K562 (cell line): ENCODE results near the gene SIGLEC6. TPM values are rescaled to one million over a fixed set of nuclear protein-coding genes. Genes with fewer than 3 reads are reported as not detected.

Source experiments
- CBX8 ChIP-seq: fragments of 200-600 bp; sonication (generic); IDR thresholded peaks from 2 replicates; pipeline ENCODE4 v1.6.1; 2012; ENCODE audit warnings: borderline replicate concordance, mixed run types, low read depth, mild to moderate bottlenecking, moderate library complexity, mixed read lengths, low read length, control low read depth, inconsistent platforms; ENCODE audit not compliant: poor library complexity, severe bottlenecking; ENCODE audit errors: extremely low read depth
- ELF1 ChIP-seq: fragments of 200-800 bp; sonication (Bioruptor generic); IDR thresholded peaks from 2 replicates; pipeline ENCODE4 v1.6.1; 2016; ENCODE audit warnings: missing genetic modification characterization, missing compliant biosample characterization
- NFRKB ChIP-seq: fragments of 450-650 bp; IDR thresholded peaks from 2 replicates; pipeline ENCODE4 v1.6.1; 2016; ENCODE audit warnings: low read depth
- NR4A1 ChIP-seq, 2 experiments: fragments of 250-450 bp in 1 of 2; fragments of 450-650 bp in 1 of 2; sonication (Bioruptor Pico) in 1 of 2; IDR thresholded peaks; 2 replicates each; pipeline versions ENCODE4 v1.4.0 to v1.6.1; 2016 to 2020; ENCODE audit warnings: mild to moderate bottlenecking in 2 of 2, missing compliant biosample characterization in 1 of 2, missing genetic modification characterization in 1 of 2, moderate library complexity in 1 of 2
- POLR2B ChIP-seq: fragments of 450-650 bp; IDR thresholded peaks from 2 replicates; pipeline ENCODE4 v1.6.1; 2018; ENCODE audit warnings: low read depth; ENCODE audit not compliant: partially characterized antibody
- SOX6 ChIP-seq: fragments of 450-650 bp; IDR thresholded peaks from 2 replicates; pipeline ENCODE4 v1.6.1; 2014; ENCODE audit warnings: mild to moderate bottlenecking
- TAF7 ChIP-seq: fragments of 450-650 bp; IDR thresholded peaks from 2 replicates; pipeline ENCODE4 v1.6.1; 2016; ENCODE audit warnings: missing genetic modification characterization, missing compliant biosample characterization
- TOE1 ChIP-seq, 2 experiments: fragments of 450-650 bp in 1 of 2; sonication (generic) in 1 of 2; formaldehyde crosslinking in 1 of 2; IDR thresholded peaks; 2 replicates each; pipeline versions ENCODE4 v1.7.1 to v1.8.0; 2016 to 2022; ENCODE audit warnings: borderline replicate concordance in 2 of 2, mild to moderate bottlenecking in 2 of 2, antibody characterized with exemption in 1 of 2, inconsistent platforms in 1 of 2, low read depth in 1 of 2, missing genetic modification reagents in 1 of 2, moderate library complexity in 1 of 2
- polyA plus RNA-seq, 8 experiments: library from polyadenylated mRNA; depleted of rRNA in 4 of 8; stranded (reverse) in 5 of 8; unstranded in 3 of 8; fragments of >200 nt; fragmentation: Nextera tagmentation in 2 of 8; fragmentation: Illumina TruSeq in 1 of 8; extraction: Ambion mirVana in 2 of 8; extraction: Trizol in 1 of 8; gene quantifications; 2 replicates each; pipeline versions ENCODE4 v1.2.1 to v1.2.3, GENCODE V29; 2011 to 2014; ENCODE audit warnings: inconsistent platforms in 1 of 8, missing spikeins in 1 of 8
- total RNA-seq, 7 experiments: library from RNA; depleted of rRNA in 6 of 7; stranded (reverse); fragments of >200 nt in 6 of 7; fragmentation: Illumina TruSeq in 2 of 7; extraction: Trizol in 2 of 7; gene quantifications; 2 replicates each; pipeline versions ENCODE4 v1.2.1 to v1.2.3, GENCODE V29; 2011 to 2021; ENCODE audit warnings: low replicate concordance in 1 of 7
- TF ChIP-seq, protein P1 (sequence below): sonication (generic); formaldehyde crosslinking; IDR thresholded peaks from 2 replicates; pipeline ENCODE4 v1.8.0; 2022; ENCODE audit warnings: missing genetic modification reagents, mild to moderate bottlenecking, moderate library complexity, borderline replicate concordance
- TF ChIP-seq, protein P2 (sequence below): fragments of 250-450 bp; sonication (Bioruptor Pico); IDR thresholded peaks from 2 replicates; pipeline ENCODE4 v1.4.0; 2020
- TF ChIP-seq, protein P3 (sequence below): fragments of 250-450 bp; sonication (Bioruptor Pico); IDR thresholded peaks from 2 replicates; pipeline ENCODE4 v1.4.0; 2020; ENCODE audit warnings: mild to moderate bottlenecking, moderate library complexity

Gene SIGLEC6
- total and polyA plus RNA-seq, 9 of the 15 experiments (the other 6 are each of a cell fraction or from before 2014, with no cell fraction given): 0.03 to 17.5 (median 0.71) TPM

DNA sequence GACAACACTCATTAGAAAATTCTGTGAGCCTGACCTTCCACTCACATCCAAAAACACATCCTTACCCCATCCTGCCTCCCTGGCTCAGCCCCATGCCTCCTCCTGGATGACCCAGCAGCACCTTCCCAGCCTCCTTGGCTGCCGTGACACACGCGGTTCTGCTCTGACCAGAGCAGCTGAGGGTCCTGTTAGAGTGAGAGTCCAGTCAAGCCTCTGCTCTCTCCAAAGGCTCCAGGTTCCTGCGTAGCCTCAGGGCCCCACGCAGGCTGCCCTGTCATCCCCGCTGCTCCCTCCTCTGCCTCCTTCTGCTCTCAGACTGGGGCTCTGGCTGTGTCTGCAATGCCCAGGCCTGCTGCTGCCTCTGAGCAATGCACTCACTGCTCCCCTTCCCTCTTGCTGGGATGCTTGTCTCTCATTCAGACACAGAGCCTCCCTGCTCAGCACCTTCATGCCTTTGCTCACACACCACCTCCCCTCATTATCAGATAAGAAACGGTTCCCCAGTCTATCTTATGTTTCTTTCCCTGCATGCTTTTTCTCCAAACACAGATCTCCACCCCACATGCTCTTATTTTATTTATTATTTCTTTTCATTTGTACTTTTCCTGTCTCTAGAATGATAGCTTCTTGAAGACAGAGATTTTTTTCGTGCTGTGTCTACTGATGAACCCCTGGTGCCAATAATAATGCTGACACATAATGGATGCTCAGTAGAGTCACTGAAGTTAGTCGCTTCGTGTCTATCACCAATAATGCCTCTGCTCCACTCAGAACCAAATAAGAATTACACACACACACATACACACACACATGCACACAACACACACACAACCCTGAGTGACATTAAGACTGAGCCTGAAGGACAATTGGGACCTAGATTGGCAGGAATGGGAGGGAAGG is 10.2 kb upstream of the SIGLEC6 start (continued):
- 0 out of 2 replicates have a peak, but pooled peaks have one; percentile 42 for TF ChIP-seq NR4A1 (CRISPR knock-in tag; IDR thresholded peaks at IDR 0.05)
- peak; percentile 66; the same call in 1 of the 2 replicates for TF ChIP-seq NR4A1 (tag; IDR thresholded peaks at IDR 0.05)
- peak; percentile 68; the same call in 1 of the 2 replicates for TF ChIP-seq NFRKB
- TF ChIP-seq TOE1 (IDR thresholded peaks at IDR 0.05; ENCODE audit: borderline replicate concordance): peak; percentile 59; the same call in 1 of the 2 replicates
- TF ChIP-seq TOE1 (CRISPR knock-in tag; IDR thresholded peaks at IDR 0.05; ENCODE audit: borderline replicate concordance, low read depth): no peak
- no peak for TF ChIP-seq ELF1 (tag)
- 0 out of 2 replicates have a peak, but pooled peaks have one; percentile 44 for TF ChIP-seq TAF7
- TF ChIP-seq, protein P1, sequence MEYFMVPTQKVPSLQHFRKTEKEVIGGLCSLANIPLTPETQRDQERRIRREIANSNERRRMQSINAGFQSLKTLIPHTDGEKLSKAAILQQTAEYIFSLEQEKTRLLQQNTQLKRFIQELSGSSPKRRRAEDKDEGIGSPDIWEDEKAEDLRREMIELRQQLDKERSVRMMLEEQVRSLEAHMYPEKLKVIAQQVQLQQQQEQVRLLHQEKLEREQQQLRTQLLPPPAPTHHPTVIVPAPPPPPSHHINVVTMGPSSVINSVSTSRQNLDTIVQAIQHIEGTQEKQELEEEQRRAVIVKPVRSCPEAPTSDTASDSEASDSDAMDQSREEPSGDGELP (CRISPR knock-in tag): peak; percentile 57; the same call in 1 of the 2 replicates
- TF ChIP-seq, protein P2, sequence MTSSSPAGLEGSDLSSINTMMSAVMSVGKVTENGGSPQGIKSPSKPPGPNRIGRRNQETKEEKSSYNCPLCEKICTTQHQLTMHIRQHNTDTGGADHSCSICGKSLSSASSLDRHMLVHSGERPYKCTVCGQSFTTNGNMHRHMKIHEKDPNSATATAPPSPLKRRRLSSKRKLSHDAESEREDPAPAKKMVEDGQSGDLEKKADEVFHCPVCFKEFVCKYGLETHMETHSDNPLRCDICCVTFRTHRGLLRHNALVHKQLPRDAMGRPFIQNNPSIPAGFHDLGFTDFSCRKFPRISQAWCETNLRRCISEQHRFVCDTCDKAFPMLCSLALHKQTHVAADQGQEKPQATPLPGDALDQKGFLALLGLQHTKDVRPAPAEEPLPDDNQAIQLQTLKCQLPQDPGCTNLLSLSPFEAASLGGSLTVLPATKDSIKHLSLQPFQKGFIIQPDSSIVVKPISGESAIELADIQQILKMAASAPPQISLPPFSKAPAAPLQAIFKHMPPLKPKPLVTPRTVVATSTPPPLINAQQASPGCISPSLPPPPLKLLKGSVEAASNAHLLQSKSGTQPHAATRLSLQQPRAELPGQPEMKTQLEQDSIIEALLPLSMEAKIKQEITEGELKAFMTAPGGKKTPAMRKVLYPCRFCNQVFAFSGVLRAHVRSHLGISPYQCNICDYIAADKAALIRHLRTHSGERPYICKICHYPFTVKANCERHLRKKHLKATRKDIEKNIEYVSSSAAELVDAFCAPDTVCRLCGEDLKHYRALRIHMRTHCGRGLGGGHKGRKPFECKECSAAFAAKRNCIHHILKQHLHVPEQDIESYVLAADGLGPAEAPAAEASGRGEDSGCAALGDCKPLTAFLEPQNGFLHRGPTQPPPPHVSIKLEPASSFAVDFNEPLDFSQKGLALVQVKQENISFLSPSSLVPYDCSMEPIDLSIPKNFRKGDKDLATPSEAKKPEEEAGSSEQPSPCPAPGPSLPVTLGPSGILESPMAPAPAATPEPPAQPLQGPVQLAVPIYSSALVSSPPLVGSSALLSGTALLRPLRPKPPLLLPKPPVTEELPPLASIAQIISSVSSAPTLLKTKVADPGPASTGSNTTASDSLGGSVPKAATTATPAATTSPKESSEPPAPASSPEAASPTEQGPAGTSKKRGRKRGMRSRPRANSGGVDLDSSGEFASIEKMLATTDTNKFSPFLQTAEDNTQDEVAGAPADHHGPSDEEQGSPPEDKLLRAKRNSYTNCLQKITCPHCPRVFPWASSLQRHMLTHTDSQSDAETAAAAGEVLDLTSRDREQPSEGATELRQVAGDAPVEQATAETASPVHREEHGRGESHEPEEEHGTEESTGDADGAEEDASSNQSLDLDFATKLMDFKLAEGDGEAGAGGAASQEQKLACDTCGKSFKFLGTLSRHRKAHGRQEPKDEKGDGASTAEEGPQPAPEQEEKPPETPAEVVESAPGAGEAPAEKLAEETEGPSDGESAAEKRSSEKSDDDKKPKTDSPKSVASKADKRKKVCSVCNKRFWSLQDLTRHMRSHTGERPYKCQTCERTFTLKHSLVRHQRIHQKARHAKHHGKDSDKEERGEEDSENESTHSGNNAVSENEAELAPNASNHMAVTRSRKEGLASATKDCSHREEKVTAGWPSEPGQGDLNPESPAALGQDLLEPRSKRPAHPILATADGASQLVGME: peak; percentile 57; the same call in 1 of the 2 replicates
- TF ChIP-seq, protein P3, sequence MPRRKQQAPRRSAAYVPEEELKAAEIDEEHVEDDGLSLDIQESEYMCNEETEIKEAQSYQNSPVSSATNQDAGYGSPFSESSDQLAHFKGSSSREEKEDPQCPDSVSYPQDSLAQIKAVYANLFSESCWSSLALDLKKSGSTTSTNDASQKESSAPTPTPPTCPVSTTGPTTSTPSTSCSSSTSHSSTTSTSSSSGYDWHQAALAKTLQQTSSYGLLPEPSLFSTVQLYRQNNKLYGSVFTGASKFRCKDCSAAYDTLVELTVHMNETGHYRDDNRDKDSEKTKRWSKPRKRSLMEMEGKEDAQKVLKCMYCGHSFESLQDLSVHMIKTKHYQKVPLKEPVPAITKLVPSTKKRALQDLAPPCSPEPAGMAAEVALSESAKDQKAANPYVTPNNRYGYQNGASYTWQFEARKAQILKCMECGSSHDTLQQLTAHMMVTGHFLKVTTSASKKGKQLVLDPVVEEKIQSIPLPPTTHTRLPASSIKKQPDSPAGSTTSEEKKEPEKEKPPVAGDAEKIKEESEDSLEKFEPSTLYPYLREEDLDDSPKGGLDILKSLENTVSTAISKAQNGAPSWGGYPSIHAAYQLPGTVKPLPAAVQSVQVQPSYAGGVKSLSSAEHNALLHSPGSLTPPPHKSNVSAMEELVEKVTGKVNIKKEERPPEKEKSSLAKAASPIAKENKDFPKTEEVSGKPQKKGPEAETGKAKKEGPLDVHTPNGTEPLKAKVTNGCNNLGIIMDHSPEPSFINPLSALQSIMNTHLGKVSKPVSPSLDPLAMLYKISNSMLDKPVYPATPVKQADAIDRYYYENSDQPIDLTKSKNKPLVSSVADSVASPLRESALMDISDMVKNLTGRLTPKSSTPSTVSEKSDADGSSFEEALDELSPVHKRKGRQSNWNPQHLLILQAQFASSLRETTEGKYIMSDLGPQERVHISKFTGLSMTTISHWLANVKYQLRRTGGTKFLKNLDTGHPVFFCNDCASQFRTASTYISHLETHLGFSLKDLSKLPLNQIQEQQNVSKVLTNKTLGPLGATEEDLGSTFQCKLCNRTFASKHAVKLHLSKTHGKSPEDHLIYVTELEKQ (CRISPR knock-in tag): 0 out of 2 replicates have a peak, but pooled peaks have one; percentile 32
- no peak for TF ChIP-seq CBX8
- peak; percentile 23; the same call in 1 of the 2 replicates for TF ChIP-seq SOX6
- peak; percentile 35 for TF ChIP-seq POLR2B
